ENCODE data around the gene COG5. TPM values are rescaled to one million over a fixed set of nuclear protein-coding genes. Genes with fewer than 3 reads are reported as not detected.

COG5 gene
- total and polyA plus RNA-seq, 2 experiments from 2014 or later, result 15.4 to 36.5 TPM

DNA sequence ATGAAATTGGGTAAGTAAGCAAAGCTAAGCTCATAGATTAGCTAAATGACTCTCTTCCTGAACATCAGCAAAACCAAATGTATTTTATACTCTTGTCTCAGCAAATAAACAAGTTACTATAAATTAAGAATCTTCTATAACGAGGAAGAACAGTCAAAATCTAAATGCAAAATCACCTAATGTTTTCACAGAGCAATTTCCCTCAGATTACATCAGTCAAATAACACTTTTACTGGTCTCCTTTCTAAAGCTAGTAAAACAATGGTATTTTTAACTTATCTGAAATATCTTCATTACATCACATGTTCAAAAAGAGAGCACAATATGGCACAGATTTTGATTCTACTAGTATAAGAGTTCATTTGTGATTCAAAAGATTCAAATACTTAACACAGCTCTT lies 110.3 kb downstream of the COG5 start:
- Histone ChIP-seq H3K9me2 (ENCODE audit: insufficient read depth) (no peaks in the 10 kb centered on the region), H3K79me2 (replicated peaks; ENCODE audit: insufficient read depth) (no peaks in the 10 kb centered on the region), H2AFZ (no peak overlapping the region), H3K4me1 (ENCODE audit: insufficient read depth) (no peaks in the 10 kb centered on the region), H4K20me1 (replicated peaks; ENCODE audit: insufficient read depth) (no peaks in the 10 kb centered on the region), H3K4me2 (no peak overlapping the region), H3F3A (replicated peaks; ENCODE audit: low read depth) (no peaks in the 10 kb centered on the region), H3K27ac (ENCODE audit: low read depth) (no peak overlapping the region), H3K27me3 (ENCODE audit: insufficient read depth) (no peaks in the 10 kb centered on the region), H3K36me3 (ENCODE audit: insufficient read depth) (no peaks in the 10 kb centered on the region), H3K4me3 (no peak overlapping the region)
- TF ChIP-seq EZH2phosphoT487 (IDR thresholded peaks at IDR 0.05; ENCODE audit: unreplicated experiment), result no peak
- TF ChIP-seq, protein P1, sequence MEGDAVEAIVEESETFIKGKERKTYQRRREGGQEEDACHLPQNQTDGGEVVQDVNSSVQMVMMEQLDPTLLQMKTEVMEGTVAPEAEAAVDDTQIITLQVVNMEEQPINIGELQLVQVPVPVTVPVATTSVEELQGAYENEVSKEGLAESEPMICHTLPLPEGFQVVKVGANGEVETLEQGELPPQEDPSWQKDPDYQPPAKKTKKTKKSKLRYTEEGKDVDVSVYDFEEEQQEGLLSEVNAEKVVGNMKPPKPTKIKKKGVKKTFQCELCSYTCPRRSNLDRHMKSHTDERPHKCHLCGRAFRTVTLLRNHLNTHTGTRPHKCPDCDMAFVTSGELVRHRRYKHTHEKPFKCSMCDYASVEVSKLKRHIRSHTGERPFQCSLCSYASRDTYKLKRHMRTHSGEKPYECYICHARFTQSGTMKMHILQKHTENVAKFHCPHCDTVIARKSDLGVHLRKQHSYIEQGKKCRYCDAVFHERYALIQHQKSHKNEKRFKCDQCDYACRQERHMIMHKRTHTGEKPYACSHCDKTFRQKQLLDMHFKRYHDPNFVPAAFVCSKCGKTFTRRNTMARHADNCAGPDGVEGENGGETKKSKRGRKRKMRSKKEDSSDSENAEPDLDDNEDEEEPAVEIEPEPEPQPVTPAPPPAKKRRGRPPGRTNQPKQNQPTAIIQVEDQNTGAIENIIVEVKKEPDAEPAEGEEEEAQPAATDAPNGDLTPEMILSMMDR (conservative IDR thresholded peaks at IDR 0.05; ENCODE audit: low read depth in 2 of 2), result no peak
- TF ChIP-seq, protein P2, sequence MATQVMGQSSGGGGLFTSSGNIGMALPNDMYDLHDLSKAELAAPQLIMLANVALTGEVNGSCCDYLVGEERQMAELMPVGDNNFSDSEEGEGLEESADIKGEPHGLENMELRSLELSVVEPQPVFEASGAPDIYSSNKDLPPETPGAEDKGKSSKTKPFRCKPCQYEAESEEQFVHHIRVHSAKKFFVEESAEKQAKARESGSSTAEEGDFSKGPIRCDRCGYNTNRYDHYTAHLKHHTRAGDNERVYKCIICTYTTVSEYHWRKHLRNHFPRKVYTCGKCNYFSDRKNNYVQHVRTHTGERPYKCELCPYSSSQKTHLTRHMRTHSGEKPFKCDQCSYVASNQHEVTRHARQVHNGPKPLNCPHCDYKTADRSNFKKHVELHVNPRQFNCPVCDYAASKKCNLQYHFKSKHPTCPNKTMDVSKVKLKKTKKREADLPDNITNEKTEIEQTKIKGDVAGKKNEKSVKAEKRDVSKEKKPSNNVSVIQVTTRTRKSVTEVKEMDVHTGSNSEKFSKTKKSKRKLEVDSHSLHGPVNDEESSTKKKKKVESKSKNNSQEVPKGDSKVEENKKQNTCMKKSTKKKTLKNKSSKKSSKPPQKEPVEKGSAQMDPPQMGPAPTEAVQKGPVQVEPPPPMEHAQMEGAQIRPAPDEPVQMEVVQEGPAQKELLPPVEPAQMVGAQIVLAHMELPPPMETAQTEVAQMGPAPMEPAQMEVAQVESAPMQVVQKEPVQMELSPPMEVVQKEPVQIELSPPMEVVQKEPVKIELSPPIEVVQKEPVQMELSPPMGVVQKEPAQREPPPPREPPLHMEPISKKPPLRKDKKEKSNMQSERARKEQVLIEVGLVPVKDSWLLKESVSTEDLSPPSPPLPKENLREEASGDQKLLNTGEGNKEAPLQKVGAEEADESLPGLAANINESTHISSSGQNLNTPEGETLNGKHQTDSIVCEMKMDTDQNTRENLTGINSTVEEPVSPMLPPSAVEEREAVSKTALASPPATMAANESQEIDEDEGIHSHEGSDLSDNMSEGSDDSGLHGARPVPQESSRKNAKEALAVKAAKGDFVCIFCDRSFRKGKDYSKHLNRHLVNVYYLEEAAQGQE (IDR thresholded peaks at IDR 0.05; ENCODE audit: unreplicated experiment), result no peak
- TF ChIP-seq, protein P3, sequence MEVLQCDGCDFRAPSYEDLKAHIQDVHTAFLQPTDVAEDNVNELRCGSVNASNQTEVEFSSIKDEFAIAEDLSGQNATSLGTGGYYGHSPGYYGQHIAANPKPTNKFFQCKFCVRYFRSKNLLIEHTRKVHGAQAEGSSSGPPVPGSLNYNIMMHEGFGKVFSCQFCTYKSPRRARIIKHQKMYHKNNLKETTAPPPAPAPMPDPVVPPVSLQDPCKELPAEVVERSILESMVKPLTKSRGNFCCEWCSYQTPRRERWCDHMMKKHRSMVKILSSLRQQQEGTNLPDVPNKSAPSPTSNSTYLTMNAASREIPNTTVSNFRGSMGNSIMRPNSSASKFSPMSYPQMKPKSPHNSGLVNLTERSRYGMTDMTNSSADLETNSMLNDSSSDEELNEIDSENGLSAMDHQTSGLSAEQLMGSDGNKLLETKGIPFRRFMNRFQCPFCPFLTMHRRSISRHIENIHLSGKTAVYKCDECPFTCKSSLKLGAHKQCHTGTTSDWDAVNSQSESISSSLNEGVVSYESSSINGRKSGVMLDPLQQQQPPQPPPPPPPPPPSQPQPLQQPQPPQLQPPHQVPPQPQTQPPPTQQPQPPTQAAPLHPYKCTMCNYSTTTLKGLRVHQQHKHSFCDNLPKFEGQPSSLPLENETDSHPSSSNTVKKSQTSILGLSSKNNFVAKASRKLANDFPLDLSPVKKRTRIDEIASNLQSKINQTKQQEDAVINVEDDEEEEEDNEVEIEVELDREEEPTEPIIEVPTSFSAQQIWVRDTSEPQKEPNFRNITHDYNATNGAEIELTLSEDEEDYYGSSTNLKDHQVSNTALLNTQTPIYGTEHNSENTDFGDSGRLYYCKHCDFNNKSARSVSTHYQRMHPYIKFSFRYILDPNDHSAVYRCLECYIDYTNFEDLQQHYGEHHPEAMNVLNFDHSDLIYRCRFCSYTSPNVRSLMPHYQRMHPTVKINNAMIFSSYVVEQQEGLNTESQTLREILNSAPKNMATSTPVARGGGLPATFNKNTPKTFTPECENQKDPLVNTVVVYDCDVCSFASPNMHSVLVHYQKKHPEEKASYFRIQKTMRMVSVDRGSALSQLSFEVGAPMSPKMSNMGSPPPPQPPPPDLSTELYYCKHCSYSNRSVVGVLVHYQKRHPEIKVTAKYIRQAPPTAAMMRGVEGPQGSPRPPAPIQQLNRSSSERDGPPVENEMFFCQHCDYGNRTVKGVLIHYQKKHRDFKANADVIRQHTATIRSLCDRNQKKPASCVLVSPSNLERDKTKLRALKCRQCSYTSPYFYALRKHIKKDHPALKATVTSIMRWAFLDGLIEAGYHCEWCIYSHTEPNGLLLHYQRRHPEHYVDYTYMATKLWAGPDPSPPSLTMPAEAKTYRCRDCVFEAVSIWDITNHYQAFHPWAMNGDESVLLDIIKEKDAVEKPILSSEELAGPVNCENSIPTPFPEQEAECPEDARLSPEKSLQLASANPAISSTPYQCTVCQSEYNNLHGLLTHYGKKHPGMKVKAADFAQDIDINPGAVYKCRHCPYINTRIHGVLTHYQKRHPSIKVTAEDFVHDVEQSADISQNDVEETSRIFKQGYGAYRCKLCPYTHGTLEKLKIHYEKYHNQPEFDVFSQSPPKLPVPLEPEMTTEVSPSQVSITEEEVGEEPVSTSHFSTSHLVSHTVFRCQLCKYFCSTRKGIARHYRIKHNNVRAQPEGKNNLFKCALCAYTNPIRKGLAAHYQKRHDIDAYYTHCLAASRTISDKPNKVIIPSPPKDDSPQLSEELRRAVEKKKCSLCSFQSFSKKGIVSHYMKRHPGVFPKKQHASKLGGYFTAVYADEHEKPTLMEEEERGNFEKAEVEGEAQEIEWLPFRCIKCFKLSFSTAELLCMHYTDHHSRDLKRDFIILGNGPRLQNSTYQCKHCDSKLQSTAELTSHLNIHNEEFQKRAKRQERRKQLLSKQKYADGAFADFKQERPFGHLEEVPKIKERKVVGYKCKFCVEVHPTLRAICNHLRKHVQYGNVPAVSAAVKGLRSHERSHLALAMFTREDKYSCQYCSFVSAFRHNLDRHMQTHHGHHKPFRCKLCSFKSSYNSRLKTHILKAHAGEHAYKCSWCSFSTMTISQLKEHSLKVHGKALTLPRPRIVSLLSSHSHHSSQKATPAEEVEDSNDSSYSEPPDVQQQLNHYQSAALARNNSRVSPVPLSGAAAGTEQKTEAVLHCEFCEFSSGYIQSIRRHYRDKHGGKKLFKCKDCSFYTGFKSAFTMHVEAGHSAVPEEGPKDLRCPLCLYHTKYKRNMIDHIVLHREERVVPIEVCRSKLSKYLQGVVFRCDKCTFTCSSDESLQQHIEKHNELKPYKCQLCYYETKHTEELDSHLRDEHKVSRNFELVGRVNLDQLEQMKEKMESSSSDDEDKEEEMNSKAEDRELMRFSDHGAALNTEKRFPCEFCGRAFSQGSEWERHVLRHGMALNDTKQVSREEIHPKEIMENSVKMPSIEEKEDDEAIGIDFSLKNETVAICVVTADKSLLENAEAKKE (CRISPR knock-in tag; IDR thresholded peaks at IDR 0.05), result no peak
- TF ChIP-seq, protein P4, sequence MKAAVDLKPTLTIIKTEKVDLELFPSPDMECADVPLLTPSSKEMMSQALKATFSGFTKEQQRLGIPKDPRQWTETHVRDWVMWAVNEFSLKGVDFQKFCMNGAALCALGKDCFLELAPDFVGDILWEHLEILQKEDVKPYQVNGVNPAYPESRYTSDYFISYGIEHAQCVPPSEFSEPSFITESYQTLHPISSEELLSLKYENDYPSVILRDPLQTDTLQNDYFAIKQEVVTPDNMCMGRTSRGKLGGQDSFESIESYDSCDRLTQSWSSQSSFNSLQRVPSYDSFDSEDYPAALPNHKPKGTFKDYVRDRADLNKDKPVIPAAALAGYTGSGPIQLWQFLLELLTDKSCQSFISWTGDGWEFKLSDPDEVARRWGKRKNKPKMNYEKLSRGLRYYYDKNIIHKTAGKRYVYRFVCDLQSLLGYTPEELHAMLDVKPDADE (IDR thresholded peaks at IDR 0.05), result no peak
- TF ChIP-seq NANOG (IDR thresholded peaks at IDR 0.05; ENCODE audit: borderline replicate concordance), result no peak
- TF ChIP-seq ZNF331 (CRISPR knock-in tag; IDR thresholded peaks at IDR 0.05; ENCODE audit: low read depth), result no peak
- no peak for TF ChIP-seq CREB1 (CRISPR knock-in tag; IDR thresholded peaks at IDR 0.05; ENCODE audit: low read depth)
- no peak for TF ChIP-seq JUNB (IDR thresholded peaks at IDR 0.05; ENCODE audit: unreplicated experiment)
- TF ChIP-seq STAT1 (IDR thresholded peaks at IDR 0.05; ENCODE audit: unreplicated experiment), result no peak
- no peak for TF ChIP-seq EZH2 (IDR thresholded peaks at IDR 0.05; ENCODE audit: low read depth, unreplicated experiment)
- no peak for TF ChIP-seq POLR2AphosphoS5 (IDR thresholded peaks at IDR 0.05; ENCODE audit: low read depth)
- TF ChIP-seq ZNF114 (CRISPR knock-in tag; IDR thresholded peaks at IDR 0.05), result no peak
- DNase-seq (ENCODE audit: low spot score) (no peak), ATAC-seq (no peak)
- no peaks in the 10 kb centered on the region; the same call in 2 of the 3 replicates for H3K9me3 Mint-ChIP-seq
- H3K27me3 Mint-ChIP-seq (ENCODE audit: insufficient read depth, low read depth, poor library complexity), result peaks cover 5% of the 10 kb centered on the region
- no peak overlapping the region for H3K27ac Mint-ChIP-seq
- no peaks in the 10 kb centered on the region for H3K4me1 Mint-ChIP-seq
- H3K4me3 Mint-ChIP-seq, result no peak overlapping the region
- H3K36me3 Mint-ChIP-seq (ENCODE audit: low read depth), result no peaks in the 10 kb centered on the region
